Stimulated activated naive CD8-positive, alpha-beta T cell treated with anti-CD3 and anti-CD28 coated beads, Interleukin-15, Interleukin-2, amounts not matched to agents 100 ng/mL and 50 ng/mL, for 24 hours (primary cell): ENCODE data around the gene NCKAP5.
"Not testable (repeated sequence)": the region's sequence is repeated elsewhere in the genome, so short reads cannot be mapped to it uniquely, and the experiment has no call there.

Source experiments
- H3K27ac Mint-ChIP-seq: one replicate; pipeline ENCODE4 v1.8.0; 2021; ENCODE audit warnings: mild to moderate bottlenecking, mixed read lengths
- H3K27me3 Mint-ChIP-seq: one replicate; pipeline ENCODE4 v1.8.0; 2021; ENCODE audit warnings: mixed read lengths
- H3K36me3 Mint-ChIP-seq: one replicate; pipeline ENCODE4 v1.8.0; 2021; ENCODE audit warnings: low read depth, mixed read lengths
- H3K4me1 Mint-ChIP-seq: one replicate; pipeline ENCODE4 v1.8.0; 2021; ENCODE audit warnings: low read depth, mixed read lengths
- H3K4me3 Mint-ChIP-seq: one replicate; pipeline ENCODE4 v1.8.0; 2021; ENCODE audit warnings: mild to moderate bottlenecking, mixed read lengths
- H3K9me3 Mint-ChIP-seq: one replicate; pipeline ENCODE4 v1.8.0; 2021; ENCODE audit warnings: mixed read lengths

The NCKAP5 gene

DNA sequence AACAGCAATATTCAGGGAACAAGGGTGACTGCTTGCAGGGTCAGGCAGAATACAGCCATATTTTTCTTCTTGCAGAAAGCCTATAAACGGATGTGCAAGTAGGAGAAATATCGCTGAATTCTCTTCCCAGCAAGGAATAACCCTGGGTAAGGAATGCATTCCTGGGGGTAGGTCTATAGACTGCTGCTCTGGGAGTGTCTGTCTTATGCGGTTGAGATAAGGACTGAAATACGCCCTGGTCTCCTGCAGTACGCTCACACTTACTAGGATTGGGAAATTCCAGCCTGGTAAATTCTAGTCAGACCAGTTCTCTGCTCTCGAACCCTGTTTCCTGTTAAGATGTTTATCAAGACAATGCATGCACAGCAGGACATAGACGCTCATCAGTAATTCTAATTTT, 361.6 kb downstream of the NCKAP5 start:
- not testable (repeated sequence) for H3K4me1 Mint-ChIP-seq, H3K4me3 Mint-ChIP-seq, H3K27me3 Mint-ChIP-seq, H3K36me3 Mint-ChIP-seq, H3K27ac Mint-ChIP-seq, H3K9me3 Mint-ChIP-seq

- Mint-ChIP-seq H3K36me3 (no peaks in the 10 kb centered on the region), H3K9me3 (peaks cover 3% of the 10 kb centered on the region), H3K27ac (no peak overlapping the region), H3K4me1 (no peaks in the 10 kb centered on the region), H3K27me3 (no peaks in the 10 kb centered on the region), H3K4me3 (no peak overlapping the region)
Measured at GRCh38 chr2:133204421-133204820, 363.8 kb downstream of the NCKAP5 start.

DNA sequence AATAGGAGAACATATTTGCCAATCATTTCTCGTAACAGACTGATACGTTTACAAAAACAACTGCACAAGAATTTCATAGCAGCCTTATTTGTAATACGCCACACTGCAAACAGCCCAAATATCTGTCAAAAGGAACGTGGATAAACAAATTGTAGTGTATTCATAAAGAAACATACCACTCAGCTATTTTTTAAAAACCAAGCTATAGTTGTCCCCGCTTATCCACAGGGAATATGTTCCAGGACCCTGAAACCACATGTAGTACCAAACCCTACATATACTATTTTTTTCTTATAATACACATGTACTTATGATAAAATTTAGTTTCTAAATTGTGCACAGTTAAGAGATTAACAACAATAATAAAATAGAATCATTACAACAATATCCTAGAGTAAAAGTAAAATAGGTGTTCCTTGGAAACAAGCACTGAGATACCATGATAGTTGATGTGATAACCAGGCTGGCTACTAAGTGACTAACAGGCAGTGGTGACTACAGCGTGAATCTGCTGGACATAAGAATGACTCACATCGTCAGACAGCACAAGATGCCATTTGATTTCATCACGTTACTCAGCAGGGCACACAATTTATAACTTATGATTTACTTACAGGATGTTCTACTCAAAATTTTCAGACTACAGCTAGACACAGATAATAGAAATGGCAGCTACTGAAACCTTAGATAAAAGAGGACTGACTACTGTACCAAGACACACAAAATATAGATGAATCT, 367.4 kb downstream of the NCKAP5 start:
- Mint-ChIP-seq H3K9me3 (peaks cover 3% of the 10 kb centered on the region), H3K27me3 (no peaks in the 10 kb centered on the region), H3K27ac (no peak overlapping the region), H3K4me1 (no peaks in the 10 kb centered on the region), H3K4me3 (no peak overlapping the region), H3K36me3 (no peaks in the 10 kb centered on the region)

DNA sequence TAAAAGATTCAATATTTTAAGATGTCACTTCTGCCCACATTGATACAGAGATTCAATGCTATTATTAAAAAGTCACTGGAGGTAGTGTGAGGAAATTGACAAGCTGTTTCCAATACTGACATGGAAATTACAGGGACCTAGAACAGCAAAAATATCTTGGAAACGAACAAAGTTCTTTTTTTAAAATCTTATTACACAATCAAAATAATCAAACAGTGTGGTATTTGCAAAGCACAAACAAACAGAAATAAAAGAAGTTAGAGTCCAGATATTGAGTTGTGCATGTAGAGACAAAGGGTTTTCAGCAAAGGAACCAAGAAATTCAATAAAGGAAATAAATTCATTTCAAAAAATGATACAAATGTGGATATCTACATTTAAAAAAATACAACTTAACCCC, 369.6 kb downstream of the NCKAP5 start:
- Mint-ChIP-seq H3K36me3 (no peaks in the 10 kb centered on the region), H3K27ac (no peak overlapping the region), H3K4me1 (no peaks in the 10 kb centered on the region), H3K9me3 (peaks cover 6% of the 10 kb centered on the region), H3K27me3 (no peaks in the 10 kb centered on the region), H3K4me3 (no peak overlapping the region)

- H3K27ac Mint-ChIP-seq: no peak overlapping the region
- peaks cover 6% of the 10 kb centered on the region for H3K9me3 Mint-ChIP-seq
- no peaks in the 10 kb centered on the region for H3K36me3 Mint-ChIP-seq
- H3K4me1 Mint-ChIP-seq: no peaks in the 10 kb centered on the region
- H3K27me3 Mint-ChIP-seq: no peaks in the 10 kb centered on the region
- no peak overlapping the region for H3K4me3 Mint-ChIP-seq
Measured at GRCh38 chr2:133197156-133197555, 371.1 kb downstream of the NCKAP5 start.

DNA sequence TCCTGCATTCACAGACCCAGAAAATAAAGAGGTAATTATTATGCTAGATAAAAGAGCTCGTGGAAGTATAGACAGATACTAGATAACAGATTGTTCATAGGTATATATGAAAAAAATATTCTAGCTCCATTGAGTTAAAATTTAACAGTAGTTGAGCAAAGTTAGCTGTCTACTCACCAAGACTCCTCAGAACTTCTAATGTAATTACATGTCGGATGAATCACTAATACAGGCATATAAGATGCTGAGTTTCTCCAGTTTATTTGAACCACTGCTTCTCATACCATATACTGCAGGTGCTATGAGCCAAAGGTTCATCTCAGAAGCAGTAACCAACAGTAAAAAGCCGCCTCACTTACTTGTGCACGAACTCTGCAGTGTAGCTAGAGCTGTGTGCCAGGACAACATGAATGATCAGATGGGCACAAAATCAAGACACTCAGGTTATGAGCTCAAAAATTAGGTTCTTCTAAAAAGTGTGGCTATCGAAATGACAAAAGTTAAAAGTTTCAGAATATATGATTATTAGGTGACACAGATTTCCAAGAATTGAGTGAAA, 373.4 kb downstream of the NCKAP5 start:
- no peaks in the 10 kb centered on the region for H3K4me1 Mint-ChIP-seq
- H3K27me3 Mint-ChIP-seq: no peaks in the 10 kb centered on the region
- H3K27ac Mint-ChIP-seq: no peak overlapping the region
- H3K36me3 Mint-ChIP-seq: no peaks in the 10 kb centered on the region
- no peak overlapping the region for H3K4me3 Mint-ChIP-seq
- H3K9me3 Mint-ChIP-seq: peaks cover 3% of the 10 kb centered on the region

GRCh38 chr2:133194362-133194655, 374.0 kb downstream of the NCKAP5 start:
- Mint-ChIP-seq H3K4me1 (no peaks in the 10 kb centered on the region), H3K36me3 (no peaks in the 10 kb centered on the region), H3K27me3 (no peaks in the 10 kb centered on the region), H3K9me3 (peaks cover 3% of the 10 kb centered on the region), H3K4me3 (no peak overlapping the region), H3K27ac (no peak overlapping the region)

GRCh38 chr2:133193544-133194361, 374.5 kb downstream of the NCKAP5 start:
- Mint-ChIP-seq H3K4me1 (no peaks in the 10 kb centered on the region), H3K27me3 (no peaks in the 10 kb centered on the region), H3K27ac (no peak overlapping the region), H3K9me3 (peaks cover 5% of the 10 kb centered on the region), H3K36me3 (no peaks in the 10 kb centered on the region), H3K4me3 (no peak overlapping the region)

GRCh38 chr2:133192028-133192427, 376.2 kb downstream of the NCKAP5 start:
- Mint-ChIP-seq H3K4me1 (no peaks in the 10 kb centered on the region), H3K27me3 (no peaks in the 10 kb centered on the region), H3K4me3 (no peak overlapping the region), H3K27ac (no peak overlapping the region), H3K36me3 (no peaks in the 10 kb centered on the region), H3K9me3 (peaks cover 13% of the 10 kb centered on the region)

- Mint-ChIP-seq H3K27me3 (peaks cover 4% of the 10 kb centered on the region), H3K36me3 (no peaks in the 10 kb centered on the region), H3K27ac (no peak overlapping the region), H3K4me3 (no peak overlapping the region), H3K9me3 (peaks cover 4% of the 10 kb centered on the region), H3K4me1 (no peaks in the 10 kb centered on the region)
Measured at GRCh38 chr2:133177196-133177595, 391.1 kb downstream of the NCKAP5 start.

DNA sequence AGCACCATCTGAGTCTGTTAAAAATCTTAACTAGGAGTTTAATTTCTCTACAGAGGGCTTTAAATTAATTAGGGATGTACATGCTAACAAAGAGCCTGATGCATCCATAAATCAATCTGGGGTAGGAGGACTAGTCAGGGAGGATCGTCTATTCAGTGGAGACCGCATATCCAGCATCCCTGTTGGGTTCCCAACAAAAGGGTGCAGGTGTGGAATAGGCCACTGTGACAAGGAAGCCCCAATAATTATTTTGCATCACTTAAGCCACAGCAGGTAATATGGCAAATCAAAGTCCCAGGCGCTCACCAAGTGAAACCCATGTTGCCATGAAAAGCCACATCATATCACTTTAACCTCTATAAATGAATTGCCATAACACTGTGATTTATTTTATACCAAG, 392.3 kb downstream of the NCKAP5 start:
- Mint-ChIP-seq H3K4me1 (no peaks in the 10 kb centered on the region), H3K27me3 (peaks cover 4% of the 10 kb centered on the region), H3K36me3 (no peaks in the 10 kb centered on the region), H3K4me3 (no peak overlapping the region), H3K27ac (no peak overlapping the region), H3K9me3 (no peaks in the 10 kb centered on the region)

DNA sequence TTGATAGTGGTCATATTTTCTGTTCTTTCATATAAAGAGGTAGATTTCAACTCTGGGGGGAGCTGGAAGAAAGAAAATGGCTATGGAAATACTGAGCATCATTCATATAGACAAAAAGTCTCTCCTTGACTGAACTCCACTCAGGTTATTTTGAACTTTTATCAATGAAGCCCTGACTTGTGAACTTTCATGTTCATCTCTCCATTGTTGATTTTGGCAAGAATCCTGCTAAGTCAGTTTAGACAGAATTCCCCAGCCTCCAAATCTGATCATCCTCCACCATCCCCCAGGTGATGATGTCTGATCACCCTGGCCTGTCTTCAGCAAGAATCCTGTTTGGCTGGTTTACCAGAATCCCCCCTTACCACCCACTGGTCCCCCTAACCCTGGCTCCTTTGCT, 395.0 kb downstream of the NCKAP5 start:
- H3K9me3 Mint-ChIP-seq: no peaks in the 10 kb centered on the region
- H3K27ac Mint-ChIP-seq: no peak overlapping the region
- H3K27me3 Mint-ChIP-seq: peaks cover 4% of the 10 kb centered on the region
- H3K36me3 Mint-ChIP-seq: no peaks in the 10 kb centered on the region
- no peaks in the 10 kb centered on the region for H3K4me1 Mint-ChIP-seq
- H3K4me3 Mint-ChIP-seq: no peak overlapping the region

DNA sequence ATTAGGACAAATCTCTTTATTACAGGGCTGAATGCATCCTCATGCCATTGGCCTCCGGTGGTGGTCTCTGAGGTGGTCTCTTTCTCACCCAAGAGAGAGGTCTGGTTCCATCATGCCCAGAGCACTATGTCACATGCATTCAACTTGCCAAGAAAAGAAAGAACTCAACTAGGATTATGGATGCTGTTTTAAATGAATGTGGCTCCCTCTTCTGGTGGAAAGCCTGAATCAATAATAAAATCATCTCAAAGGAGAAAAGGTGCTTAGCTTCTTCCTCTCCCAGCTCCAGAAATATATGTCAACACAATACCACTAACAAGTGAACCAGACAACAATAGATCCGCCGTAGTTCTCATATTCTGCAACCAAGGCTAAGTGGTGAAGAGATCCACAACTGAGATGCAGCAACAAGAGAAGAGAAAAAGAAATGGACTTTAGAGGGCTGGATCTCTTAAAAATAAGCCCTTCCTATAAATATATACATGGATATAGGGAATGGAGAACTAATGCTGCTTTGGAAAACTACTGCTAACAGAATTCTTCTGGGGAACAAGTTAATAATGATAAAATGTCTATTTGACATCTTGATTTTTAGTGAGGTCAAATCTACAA, 396.8 kb downstream of the NCKAP5 start:
- H3K36me3 Mint-ChIP-seq: no peaks in the 10 kb centered on the region
- H3K27ac Mint-ChIP-seq: no peak overlapping the region
- H3K27me3 Mint-ChIP-seq: no peaks in the 10 kb centered on the region
- no peaks in the 10 kb centered on the region for H3K9me3 Mint-ChIP-seq
- no peaks in the 10 kb centered on the region for H3K4me1 Mint-ChIP-seq
- no peak overlapping the region for H3K4me3 Mint-ChIP-seq

DNA sequence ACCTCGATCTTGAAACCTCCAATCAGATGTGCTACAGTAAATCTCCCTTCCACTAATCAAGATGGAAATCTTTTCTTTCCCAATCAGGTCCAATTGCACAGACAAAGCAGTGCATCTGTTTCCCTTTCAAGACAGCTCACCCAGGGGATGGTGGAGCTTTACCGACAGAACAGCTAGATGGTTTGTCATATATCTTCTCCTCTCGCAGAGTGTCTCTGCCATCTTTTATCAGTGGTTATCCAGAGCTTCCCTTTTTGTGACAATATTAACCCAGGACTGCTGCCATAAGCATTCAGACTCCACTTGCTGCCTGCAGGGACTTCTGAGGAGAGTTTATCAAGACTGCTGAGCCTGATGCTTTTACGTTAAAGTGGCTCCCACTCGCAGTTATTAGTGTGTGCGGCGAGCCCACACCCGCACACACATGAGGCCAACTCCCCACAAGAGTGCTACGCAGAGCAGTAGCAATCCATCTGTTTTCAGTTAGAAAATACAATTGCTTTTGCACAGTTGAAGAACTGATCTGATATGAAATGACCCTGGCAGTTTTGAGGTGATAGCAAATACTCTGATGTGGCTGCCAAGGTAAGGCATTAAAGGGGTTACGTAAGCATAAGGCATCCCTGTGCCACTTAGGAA, 398.9 kb downstream of the NCKAP5 start:
- Mint-ChIP-seq H3K36me3 (no peaks in the 10 kb centered on the region), H3K27me3 (no peaks in the 10 kb centered on the region), H3K27ac (no peak overlapping the region), H3K4me3 (no peak overlapping the region), H3K4me1 (no peaks in the 10 kb centered on the region), H3K9me3 (no peaks in the 10 kb centered on the region)

DNA sequence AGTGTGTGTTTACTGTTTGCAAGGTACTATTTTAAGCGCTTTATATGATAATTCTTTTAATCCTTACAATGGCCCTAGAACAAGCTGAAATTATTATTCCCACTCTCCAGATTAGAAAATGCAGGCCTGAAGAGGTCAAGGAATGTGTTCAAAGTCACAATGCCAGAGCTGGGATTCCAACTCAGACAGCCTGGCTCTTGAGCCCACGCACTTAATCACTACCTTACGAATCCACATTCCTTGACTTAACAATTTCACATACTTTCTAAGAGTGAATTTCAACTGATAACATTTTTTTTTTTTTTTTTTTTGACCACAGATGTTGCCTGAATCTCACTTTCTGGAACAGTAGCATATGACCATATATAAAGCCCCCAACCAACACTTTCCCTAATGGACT, 400.3 kb downstream of the NCKAP5 start:
- Mint-ChIP-seq H3K27ac (no peak overlapping the region), H3K9me3 (peaks cover 7% of the 10 kb centered on the region), H3K4me1 (no peaks in the 10 kb centered on the region), H3K27me3 (no peaks in the 10 kb centered on the region), H3K4me3 (no peak overlapping the region), H3K36me3 (no peaks in the 10 kb centered on the region)
